ENCODE data around the gene TGIF2.

DNA sequence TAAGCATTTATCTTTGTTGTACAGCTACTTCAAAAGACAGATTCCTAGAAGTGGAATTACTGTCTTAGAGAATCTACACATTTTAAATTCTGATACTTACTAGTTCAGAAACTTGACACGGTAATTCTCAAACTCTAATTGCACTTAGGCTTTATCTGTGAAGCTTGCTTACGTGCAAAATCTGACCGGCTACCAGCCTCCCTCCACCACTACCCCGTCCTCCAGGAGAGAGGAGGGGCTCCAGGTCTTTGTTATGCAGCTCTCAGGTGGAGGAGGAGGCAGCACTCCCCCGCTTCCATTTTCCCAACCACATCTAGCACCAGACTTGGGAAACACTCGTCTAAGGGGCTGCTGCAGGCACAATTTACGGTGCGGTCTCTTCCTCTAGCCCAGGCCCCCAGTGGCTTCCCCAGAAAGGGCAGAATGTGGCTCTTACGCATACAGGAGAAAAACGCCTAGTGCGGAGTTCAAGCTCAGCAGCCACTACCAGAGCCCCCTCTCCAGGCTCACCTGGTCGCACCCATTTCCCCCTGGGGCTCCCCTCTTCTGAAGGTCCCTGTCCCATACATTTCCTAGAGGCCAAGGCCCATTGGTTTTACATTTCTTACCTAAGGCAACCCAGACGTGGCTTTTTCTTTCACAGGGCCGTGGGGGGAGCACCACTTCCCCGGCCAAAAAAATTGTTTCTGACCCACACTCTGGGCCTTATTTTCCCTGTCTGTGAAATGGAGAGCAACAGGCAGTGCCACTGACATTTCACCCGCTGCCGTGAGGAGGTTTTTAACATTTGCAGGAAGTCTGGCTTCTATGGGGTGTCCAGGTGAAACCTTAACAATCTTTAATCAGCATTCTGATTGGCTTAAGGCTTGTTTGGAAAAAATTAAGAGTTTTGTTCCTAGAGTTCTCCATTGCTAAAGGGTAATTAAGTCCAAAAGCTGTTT, 1.6 kb upstream of the TGIF2 start:
- TF ChIP-seq, protein P1, sequence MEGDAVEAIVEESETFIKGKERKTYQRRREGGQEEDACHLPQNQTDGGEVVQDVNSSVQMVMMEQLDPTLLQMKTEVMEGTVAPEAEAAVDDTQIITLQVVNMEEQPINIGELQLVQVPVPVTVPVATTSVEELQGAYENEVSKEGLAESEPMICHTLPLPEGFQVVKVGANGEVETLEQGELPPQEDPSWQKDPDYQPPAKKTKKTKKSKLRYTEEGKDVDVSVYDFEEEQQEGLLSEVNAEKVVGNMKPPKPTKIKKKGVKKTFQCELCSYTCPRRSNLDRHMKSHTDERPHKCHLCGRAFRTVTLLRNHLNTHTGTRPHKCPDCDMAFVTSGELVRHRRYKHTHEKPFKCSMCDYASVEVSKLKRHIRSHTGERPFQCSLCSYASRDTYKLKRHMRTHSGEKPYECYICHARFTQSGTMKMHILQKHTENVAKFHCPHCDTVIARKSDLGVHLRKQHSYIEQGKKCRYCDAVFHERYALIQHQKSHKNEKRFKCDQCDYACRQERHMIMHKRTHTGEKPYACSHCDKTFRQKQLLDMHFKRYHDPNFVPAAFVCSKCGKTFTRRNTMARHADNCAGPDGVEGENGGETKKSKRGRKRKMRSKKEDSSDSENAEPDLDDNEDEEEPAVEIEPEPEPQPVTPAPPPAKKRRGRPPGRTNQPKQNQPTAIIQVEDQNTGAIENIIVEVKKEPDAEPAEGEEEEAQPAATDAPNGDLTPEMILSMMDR (IDR thresholded peaks at IDR 0.05 in 8 of 11, conservative IDR thresholded peaks at IDR 0.05 in 3 of 11) = no peak
- no peak for TF ChIP-seq POLR2AphosphoS5 (IDR thresholded peaks at IDR 0.05)
- TF ChIP-seq POLR2A (IDR thresholded peaks at IDR 0.05) = no peak
